HepG2 (cell line): Measurements from ENCODE around the gene USP2. TPM values are rescaled to one million over a fixed set of nuclear protein-coding genes. Genes with fewer than 3 reads are reported as not detected.

ENCODE experiments used
- CCDC6 ChIP-seq: sonication (generic); formaldehyde crosslinking; IDR thresholded peaks from 2 replicates; pipeline ENCODE4 v1.8.1; 2022; ENCODE audit warnings: mild to moderate bottlenecking, missing genetic modification reagents, moderate library complexity
- EEA1 ChIP-seq: sonication (generic); formaldehyde crosslinking; IDR thresholded peaks from 2 replicates; pipeline ENCODE4 v1.5.1; 2020; ENCODE audit warnings: mild to moderate bottlenecking, missing genetic modification reagents, borderline replicate concordance
- FOSL1 ChIP-seq: sonication (generic); formaldehyde crosslinking; IDR thresholded peaks from 2 replicates; pipeline ENCODE4 v1.9.0; 2021; ENCODE audit warnings: missing genetic modification reagents, borderline replicate concordance
- KAT8 ChIP-seq: IDR thresholded peaks from 2 replicates; pipeline ENCODE4 v1.6.1; 2016; ENCODE audit warnings: missing genetic modification reagents, missing compliant biosample characterization
- KLF12 ChIP-seq: sonication (generic); formaldehyde crosslinking; IDR thresholded peaks from 2 replicates; pipeline ENCODE4 v1.4.0; 2020; ENCODE audit warnings: missing genetic modification reagents, borderline replicate concordance
- KMT2A ChIP-seq: sonication (generic); formaldehyde crosslinking; IDR thresholded peaks from 2 replicates; pipeline ENCODE4 v1.4.0; 2020; ENCODE audit warnings: missing genetic modification reagents
- MYC ChIP-seq: sonication (generic); formaldehyde crosslinking; IDR thresholded peaks from 2 replicates; pipeline ENCODE4 v1.9.0; 2021; ENCODE audit warnings: missing genetic modification reagents, borderline replicate concordance
- NFRKB ChIP-seq: fragments of 450-650 bp; IDR thresholded peaks from 2 replicates; pipeline ENCODE4 v1.6.1; 2017
- NR3C1 ChIP-seq: sonication (generic); formaldehyde crosslinking; IDR thresholded peaks from 2 replicates; pipeline ENCODE4 v1.4.0; 2020; ENCODE audit warnings: missing genetic modification reagents
- RARG ChIP-seq: sonication (generic); formaldehyde crosslinking; IDR thresholded peaks from 2 replicates; pipeline ENCODE4 v1.4.0; 2020; ENCODE audit warnings: low read depth, mild to moderate bottlenecking, missing genetic modification reagents
- TCF7L2 ChIP-seq: IDR thresholded peaks from 2 replicates; pipeline ENCODE4 v1.6.1; 2011; ENCODE audit warnings: mild to moderate bottlenecking, low read depth, low read length, moderate library complexity
- ZNF282 ChIP-seq: fragments of 450-650 bp; IDR thresholded peaks from 2 replicates; pipeline ENCODE4 v1.6.1; 2018; ENCODE audit not compliant: partially characterized antibody
- ZNF616 ChIP-seq: sonication (generic); formaldehyde crosslinking; IDR thresholded peaks from 2 replicates; pipeline ENCODE4 v1.5.0; 2020; ENCODE audit warnings: low read depth, mild to moderate bottlenecking, missing genetic modification reagents
- ZNF720 ChIP-seq: sonication (generic); formaldehyde crosslinking; IDR thresholded peaks from 2 replicates; pipeline ENCODE4 v1.4.0; 2020; ENCODE audit warnings: missing genetic modification reagents
- ZNF790 ChIP-seq: sonication (generic); formaldehyde crosslinking; IDR thresholded peaks from 2 replicates; pipeline ENCODE4 v1.8.0; 2022; ENCODE audit warnings: missing genetic modification reagents, mild to moderate bottlenecking, borderline replicate concordance
- ZSCAN20 ChIP-seq: sonication (generic); formaldehyde crosslinking; IDR thresholded peaks from 2 replicates; pipeline ENCODE4 v1.4.0; 2020; ENCODE audit warnings: missing genetic modification reagents, mild to moderate bottlenecking, borderline replicate concordance
- polyA plus RNA-seq, 8 experiments: library from polyadenylated mRNA; depleted of rRNA in 3 of 8; stranded (reverse) in 7 of 8; unstranded in 1 of 8; fragments of >200 nt; fragmentation: Illumina TruSeq in 4 of 8; extraction: Trizol in 4 of 8; gene quantifications; 2 replicates each; pipeline versions ENCODE4 v1.2.1 to v1.2.3, GENCODE V29; 2011 to 2016; ENCODE audit warnings: low read depth in 4 of 8, missing spikeins in 1 of 8, mixed read lengths in 1 of 8; ENCODE audit not compliant: insufficient read depth in 1 of 8
- total RNA-seq, 5 experiments: library from RNA; depleted of rRNA; stranded (reverse); fragments of >200 nt; fragmentation: Illumina TruSeq; extraction: Trizol; gene quantifications; 2 replicates each; pipeline ENCODE4 v1.2.3, GENCODE V29; 2016; ENCODE audit warnings: low read depth in 1 of 5
- TF ChIP-seq, protein P1 (sequence below): sonication (generic); formaldehyde crosslinking; IDR thresholded peaks from 2 replicates; pipeline ENCODE4 v1.5.1; 2020; ENCODE audit warnings: mild to moderate bottlenecking, moderate library complexity, missing genetic modification reagents
- TF ChIP-seq, protein P2 (sequence below): IDR thresholded peaks from 2 replicates; pipeline ENCODE4 v1.6.1; 2018; ENCODE audit warnings: missing genetic modification reagents
- TF ChIP-seq, protein P3 (sequence below): sonication (generic); formaldehyde crosslinking; IDR thresholded peaks from 2 replicates; pipeline ENCODE4 v1.8.0; 2022; ENCODE audit warnings: low read depth, missing genetic modification reagents
- TF ChIP-seq, protein P4 (sequence below): sonication (generic); formaldehyde crosslinking; IDR thresholded peaks from 2 replicates; pipeline ENCODE4 v1.5.0; 2020; ENCODE audit warnings: missing genetic modification reagents
- TF ChIP-seq, protein P5 (sequence below): sonication (generic); formaldehyde crosslinking; IDR thresholded peaks from 2 replicates; pipeline ENCODE4 v1.9.0; 2022; ENCODE audit warnings: missing genetic modification reagents, mild to moderate bottlenecking, borderline replicate concordance
- TF ChIP-seq, protein P6 (sequence below): IDR thresholded peaks from 2 replicates; pipeline ENCODE4 v1.6.1; 2016

USP2 gene
- total and polyA plus RNA-seq, 2 of the 13 experiments (the other 11 are each of a cell fraction or from before 2014, with no cell fraction given) = 2.5 to 6.0 TPM

DNA sequence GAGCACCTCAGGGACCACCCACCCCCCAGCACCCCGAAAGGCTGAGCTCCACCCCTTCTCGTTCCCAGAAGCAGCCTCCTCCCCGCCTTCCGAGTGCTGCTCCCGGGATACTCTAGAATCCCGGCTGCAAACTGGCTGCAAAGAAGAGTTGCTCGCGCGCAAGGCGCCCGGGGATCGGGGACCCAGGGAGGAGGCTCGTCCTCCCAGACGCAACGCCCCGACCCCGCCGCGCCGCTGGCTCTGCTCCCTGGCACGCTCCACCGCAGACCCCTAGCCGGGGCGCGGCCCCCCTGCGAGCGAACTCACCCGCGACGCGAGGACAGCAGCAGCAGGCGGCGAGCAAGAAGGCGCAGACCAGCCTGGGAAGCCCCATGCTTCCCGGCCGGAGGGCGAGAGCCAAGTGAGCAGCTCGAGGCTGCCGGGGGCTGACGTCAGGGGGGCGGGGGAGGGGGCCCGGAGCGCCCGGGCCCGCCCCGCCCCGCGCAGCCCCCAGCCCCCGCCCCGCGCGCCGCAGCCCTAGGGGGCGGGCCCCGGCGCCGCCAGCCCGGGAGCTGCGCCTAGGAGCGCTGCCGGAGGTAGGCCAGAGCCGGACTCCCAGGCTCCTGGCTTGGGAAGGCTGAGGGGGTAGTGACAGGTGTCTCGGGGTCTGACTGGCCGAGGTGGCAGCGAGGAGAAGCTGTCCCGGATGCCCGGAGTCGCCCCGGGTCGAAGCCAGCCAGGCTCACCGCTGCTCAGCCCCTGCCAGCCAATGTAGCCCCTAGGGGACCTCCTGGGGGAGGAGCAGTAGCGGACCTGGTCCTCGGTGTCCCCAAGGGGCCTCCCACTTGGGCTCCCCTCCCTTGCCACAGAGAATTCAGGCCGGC lies 64.5 kb downstream of the USP2 start, which contains the start of gene MCAM (continued):
- TF ChIP-seq, protein P1, sequence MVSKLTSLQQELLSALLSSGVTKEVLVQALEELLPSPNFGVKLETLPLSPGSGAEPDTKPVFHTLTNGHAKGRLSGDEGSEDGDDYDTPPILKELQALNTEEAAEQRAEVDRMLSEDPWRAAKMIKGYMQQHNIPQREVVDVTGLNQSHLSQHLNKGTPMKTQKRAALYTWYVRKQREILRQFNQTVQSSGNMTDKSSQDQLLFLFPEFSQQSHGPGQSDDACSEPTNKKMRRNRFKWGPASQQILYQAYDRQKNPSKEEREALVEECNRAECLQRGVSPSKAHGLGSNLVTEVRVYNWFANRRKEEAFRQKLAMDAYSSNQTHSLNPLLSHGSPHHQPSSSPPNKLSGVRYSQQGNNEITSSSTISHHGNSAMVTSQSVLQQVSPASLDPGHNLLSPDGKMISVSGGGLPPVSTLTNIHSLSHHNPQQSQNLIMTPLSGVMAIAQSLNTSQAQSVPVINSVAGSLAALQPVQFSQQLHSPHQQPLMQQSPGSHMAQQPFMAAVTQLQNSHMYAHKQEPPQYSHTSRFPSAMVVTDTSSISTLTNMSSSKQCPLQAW (CRISPR knock-in tag) = no peak
- TF ChIP-seq KMT2A (CRISPR knock-in tag) = no peak
- TF ChIP-seq, protein P2, sequence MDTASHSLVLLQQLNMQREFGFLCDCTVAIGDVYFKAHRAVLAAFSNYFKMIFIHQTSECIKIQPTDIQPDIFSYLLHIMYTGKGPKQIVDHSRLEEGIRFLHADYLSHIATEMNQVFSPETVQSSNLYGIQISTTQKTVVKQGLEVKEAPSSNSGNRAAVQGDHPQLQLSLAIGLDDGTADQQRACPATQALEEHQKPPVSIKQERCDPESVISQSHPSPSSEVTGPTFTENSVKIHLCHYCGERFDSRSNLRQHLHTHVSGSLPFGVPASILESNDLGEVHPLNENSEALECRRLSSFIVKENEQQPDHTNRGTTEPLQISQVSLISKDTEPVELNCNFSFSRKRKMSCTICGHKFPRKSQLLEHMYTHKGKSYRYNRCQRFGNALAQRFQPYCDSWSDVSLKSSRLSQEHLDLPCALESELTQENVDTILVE = no peak
- TF ChIP-seq KAT8 = no peak
- TF ChIP-seq, protein P3, sequence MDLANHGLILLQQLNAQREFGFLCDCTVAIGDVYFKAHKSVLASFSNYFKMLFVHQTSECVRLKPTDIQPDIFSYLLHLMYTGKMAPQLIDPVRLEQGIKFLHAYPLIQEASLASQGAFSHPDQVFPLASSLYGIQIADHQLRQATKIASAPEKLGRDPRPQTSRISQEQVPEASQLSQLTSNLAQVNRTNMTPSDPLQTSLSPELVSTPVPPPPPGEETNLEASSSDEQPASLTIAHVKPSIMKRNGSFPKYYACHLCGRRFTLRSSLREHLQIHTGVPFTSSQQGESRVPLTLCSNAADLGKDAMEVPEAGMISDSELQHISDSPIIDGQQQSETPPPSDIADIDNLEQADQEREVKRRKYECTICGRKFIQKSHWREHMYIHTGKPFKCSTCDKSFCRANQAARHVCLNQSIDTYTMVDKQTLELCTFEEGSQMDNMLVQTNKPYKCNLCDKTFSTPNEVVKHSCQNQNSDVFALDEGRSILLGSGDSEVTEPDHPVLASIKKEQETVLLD = no peak
- no peak for TF ChIP-seq ZSCAN20 (CRISPR knock-in tag)
- TF ChIP-seq NR3C1 (CRISPR knock-in tag) = no peak
- peak; percentile 32; the same call in 1 of the 2 replicates for TF ChIP-seq MYC (CRISPR knock-in tag)
- no peak for TF ChIP-seq ZNF282
- TF ChIP-seq TCF7L2 = no peak
- TF ChIP-seq NFRKB = no peak
- no peak; the same call in 1 of the 2 replicates for TF ChIP-seq ZNF616 (CRISPR knock-in tag)
- 0 out of 2 replicates have a peak, but pooled peaks have one; percentile 40 for TF ChIP-seq CCDC6 (CRISPR knock-in tag)
- TF ChIP-seq ZNF790 (CRISPR knock-in tag) = no peak
- TF ChIP-seq, protein P4, sequence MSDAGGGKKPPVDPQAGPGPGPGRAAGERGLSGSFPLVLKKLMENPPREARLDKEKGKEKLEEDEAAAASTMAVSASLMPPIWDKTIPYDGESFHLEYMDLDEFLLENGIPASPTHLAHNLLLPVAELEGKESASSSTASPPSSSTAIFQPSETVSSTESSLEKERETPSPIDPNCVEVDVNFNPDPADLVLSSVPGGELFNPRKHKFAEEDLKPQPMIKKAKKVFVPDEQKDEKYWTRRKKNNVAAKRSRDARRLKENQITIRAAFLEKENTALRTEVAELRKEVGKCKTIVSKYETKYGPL (CRISPR knock-in tag) = no peak; the same call in 1 of the 2 replicates
- TF ChIP-seq RARG (CRISPR knock-in tag) = no peak
- TF ChIP-seq ZNF720 (CRISPR knock-in tag) = no peak
- TF ChIP-seq, protein P5, sequence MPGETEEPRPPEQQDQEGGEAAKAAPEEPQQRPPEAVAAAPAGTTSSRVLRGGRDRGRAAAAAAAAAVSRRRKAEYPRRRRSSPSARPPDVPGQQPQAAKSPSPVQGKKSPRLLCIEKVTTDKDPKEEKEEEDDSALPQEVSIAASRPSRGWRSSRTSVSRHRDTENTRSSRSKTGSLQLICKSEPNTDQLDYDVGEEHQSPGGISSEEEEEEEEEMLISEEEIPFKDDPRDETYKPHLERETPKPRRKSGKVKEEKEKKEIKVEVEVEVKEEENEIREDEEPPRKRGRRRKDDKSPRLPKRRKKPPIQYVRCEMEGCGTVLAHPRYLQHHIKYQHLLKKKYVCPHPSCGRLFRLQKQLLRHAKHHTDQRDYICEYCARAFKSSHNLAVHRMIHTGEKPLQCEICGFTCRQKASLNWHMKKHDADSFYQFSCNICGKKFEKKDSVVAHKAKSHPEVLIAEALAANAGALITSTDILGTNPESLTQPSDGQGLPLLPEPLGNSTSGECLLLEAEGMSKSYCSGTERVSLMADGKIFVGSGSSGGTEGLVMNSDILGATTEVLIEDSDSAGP = peak; percentile 60; the same call in 1 of the 2 replicates
- TF ChIP-seq, protein P6, sequence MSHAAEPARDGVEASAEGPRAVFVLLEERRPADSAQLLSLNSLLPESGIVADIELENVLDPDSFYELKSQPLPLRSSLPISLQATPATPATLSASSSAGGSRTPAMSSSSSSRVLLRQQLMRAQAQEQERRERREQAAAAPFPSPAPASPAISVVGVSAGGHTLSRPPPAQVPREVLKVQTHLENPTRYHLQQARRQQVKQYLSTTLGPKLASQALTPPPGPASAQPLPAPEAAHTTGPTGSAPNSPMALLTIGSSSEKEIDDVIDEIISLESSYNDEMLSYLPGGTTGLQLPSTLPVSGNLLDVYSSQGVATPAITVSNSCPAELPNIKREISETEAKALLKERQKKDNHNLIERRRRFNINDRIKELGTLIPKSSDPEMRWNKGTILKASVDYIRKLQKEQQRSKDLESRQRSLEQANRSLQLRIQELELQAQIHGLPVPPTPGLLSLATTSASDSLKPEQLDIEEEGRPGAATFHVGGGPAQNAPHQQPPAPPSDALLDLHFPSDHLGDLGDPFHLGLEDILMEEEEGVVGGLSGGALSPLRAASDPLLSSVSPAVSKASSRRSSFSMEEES (CRISPR knock-in tag) = no peak
- 0 out of 2 replicates have a peak, but pooled peaks have one; percentile 28 for TF ChIP-seq KLF12 (CRISPR knock-in tag)
- no peak for TF ChIP-seq EEA1
- no peak for TF ChIP-seq FOSL1 (CRISPR knock-in tag)
